ENCODE measurements around the gene TAPBP.

DNA sequence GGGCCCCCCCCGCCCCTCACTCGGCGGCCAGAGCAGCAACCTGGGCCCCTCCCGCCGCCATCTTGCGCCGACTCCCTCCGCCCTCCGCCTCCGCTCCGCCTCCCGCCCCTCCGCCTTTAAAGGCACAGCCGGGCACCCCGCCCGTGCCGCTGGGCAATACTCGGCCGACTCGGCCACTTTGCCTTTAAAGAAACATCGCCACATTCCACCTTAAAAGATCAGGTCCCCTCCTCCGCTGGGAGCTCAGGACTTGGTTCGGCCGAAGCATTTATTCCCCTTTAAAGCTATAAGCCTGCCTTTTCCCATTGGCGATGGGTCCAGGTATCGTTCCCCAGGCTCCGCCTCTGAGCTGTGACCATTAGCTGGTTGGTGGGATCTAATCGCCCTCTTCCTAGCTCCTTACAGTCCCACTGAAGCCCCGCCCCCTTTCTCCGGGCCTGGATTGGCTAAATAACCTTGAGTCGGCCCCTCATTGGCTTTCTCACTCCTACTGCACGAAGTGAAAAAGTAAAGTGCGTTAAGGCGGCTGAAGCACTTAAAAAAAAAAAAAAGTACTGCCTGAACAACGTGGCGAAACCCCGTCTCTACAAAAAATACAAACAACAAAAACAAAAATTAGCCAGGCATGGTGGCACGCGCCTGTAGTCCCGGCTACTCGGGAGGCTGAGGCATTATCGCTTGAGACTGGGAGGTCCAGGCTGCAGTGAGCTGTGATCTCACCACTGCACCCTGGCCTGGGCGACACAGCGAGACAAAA lies 4.0 kb upstream of the TAPBP start, which contains the start of gene ZBTB22:
- TF ChIP-seq SUZ12 (IDR thresholded peaks at IDR 0.05; ENCODE audit: extremely low read depth, insufficient read depth, insufficient read length) (no peak), ZNF274 (IDR thresholded peaks at IDR 0.05; ENCODE audit: low read depth, low read length) (no peak)
